ENCODE measurements around the gene INTS14.
A peak's percentile ranks its signal among the peaks of the same experiment; 100 is the strongest.

Gene INTS14

DNA sequence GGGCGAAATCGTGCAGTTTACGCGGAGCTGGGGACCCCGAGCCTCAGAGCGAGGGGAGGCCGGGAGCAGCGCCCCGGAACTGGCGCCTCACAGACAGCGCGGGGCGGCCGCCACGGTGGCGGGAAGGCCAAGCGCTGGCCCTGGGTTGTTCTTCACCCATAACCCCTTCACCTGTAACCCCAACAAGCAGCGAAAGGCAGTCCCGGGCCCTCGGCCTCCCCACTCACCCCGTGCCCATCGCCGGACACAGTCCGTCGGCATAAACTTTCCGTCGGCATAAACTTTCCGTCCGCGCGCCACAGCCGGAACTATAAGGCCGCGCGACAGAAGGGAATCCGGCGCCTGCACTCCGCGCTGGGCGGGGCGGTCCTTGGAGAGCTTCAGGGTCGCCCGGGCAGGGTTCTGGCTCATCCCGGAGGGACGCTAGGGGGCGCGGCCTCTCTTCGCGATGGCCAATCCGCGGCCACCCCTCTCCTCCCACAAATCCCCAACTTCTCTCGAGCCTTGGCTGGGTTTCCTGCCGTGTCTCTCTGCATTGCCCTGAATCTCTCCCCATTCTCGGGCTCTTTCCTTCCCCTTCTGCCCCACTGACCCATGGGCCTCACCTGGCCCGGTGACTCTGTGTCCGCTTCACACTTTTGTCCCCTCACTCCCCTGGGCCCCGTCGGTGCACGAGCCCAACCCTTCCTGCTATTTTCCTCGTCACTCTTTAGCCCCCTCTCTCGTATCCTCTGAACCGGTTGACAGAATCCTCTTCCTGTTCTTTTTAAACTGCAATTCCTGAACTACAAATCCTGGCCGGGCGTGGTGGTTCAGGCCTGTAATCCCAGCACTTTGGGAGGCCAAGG, at the start of gene INTS14:
INTS14 (minus strand) TSS at position 261 of the 848 bp plus-strand sequence. CDS start 3,751 bp downstream, outside the sequence.
- peak; percentile 76 to 94 (median 79) for DNase-seq (ENCODE audit: low read depth in 3 of 3, low spot score in 1 of 3)

DNA sequence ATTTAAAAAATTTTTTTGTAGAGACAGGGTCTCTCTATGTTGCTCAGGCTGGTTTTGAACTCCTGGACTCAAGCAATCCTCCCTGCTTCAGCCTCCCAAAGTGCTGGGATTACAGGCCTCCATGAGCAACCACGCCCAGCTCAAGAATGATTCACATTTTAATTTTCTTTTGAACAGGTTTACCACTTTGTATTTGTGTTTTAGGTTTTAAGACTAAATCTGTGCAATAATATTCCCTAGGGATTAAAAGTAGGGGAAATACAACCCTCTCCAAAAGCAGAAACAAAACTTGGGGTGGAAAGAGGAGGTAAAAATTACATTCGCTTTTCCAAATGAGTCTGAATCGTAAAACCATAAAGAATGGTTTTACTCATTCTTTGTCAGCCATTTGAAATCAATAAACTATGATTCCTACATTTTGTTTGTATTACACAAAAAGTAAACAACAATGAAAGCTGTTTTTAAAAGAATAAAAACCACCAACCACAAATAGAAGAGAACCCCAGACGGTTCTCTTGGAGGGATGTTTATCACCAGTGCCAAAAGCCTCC, 48.6 kb upstream of the INTS14 start:
- no peak for DNase-seq (ENCODE audit: low read depth in 3 of 3, low spot score in 1 of 3)

GRCh38 chr15:65655457-65655856, 44.5 kb upstream of the INTS14 start:
- no peak for DNase-seq (ENCODE audit: low read depth in 3 of 3, low spot score in 1 of 3)

DNA sequence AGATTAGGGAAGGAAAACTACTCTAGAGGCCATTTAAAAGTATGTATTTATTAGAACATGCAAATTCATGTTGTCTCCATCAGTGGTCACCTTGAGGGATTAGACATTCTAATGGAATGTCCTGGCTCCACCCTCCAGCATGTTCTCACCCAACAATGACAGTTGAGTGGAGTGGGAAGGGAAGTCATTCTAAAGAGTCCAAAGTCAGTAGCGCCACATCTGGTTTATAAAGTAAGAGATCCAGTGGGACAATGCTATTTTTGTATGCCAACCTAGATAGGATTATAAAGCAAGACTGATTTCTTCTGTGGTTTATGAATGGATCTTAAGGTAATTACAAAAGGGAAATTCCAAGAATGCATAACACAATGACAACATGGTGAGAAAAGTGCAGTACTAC, 44.1 kb upstream of the INTS14 start:
- DNase-seq (ENCODE audit: low read depth in 3 of 3, low spot score in 1 of 3): no peak

GRCh38 chr15:65653801-65654521, 43.0 kb upstream of the INTS14 start:
- DNase-seq (ENCODE audit: low read depth in 3 of 3, low spot score in 1 of 3): no peak

DNA sequence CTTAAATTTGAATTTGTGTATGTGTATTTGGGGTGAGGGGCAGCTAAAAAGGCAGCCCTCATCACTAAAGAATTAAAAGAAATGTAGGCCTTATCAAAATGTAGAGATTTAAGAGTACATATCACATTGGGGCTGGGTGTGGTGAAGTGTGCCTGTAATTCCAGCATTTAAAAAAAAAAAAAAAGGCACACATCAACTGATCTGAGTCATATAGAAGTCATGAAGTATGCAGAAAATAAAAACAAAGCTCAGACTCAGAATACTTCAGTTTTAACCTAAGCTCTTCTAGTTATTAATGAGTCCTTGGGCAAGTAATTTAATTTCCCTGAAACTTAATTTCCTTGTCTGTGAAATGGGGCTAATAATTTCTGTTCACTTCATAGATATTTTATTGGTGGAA, 42.4 kb upstream of the INTS14 start:
- DNase-seq (ENCODE audit: low read depth in 3 of 3, low spot score in 1 of 3): no peak

GRCh38 chr15:65651831-65652749, 41.2 kb upstream of the INTS14 start:
- DNase-seq (ENCODE audit: low read depth in 3 of 3, low spot score in 1 of 3): no peak

GRCh38 chr15:65651042-65651322, 40.1 kb upstream of the INTS14 start:
- DNase-seq (ENCODE audit: low read depth in 3 of 3, low spot score in 1 of 3): no peak

GRCh38 chr15:65650312-65651041, 39.5 kb upstream of the INTS14 start:
- no peak for DNase-seq (ENCODE audit: low read depth in 3 of 3, low spot score in 1 of 3)

- no peak for DNase-seq (ENCODE audit: low read depth in 3 of 3, low spot score in 1 of 3)
These were observed 35.6 kb upstream of the INTS14 start for GRCh38 chr15:65646486-65646885.

GRCh38 chr15:65645392-65645791, 34.5 kb upstream of the INTS14 start:
- no peak for DNase-seq (ENCODE audit: low read depth in 3 of 3, low spot score in 1 of 3)

DNA sequence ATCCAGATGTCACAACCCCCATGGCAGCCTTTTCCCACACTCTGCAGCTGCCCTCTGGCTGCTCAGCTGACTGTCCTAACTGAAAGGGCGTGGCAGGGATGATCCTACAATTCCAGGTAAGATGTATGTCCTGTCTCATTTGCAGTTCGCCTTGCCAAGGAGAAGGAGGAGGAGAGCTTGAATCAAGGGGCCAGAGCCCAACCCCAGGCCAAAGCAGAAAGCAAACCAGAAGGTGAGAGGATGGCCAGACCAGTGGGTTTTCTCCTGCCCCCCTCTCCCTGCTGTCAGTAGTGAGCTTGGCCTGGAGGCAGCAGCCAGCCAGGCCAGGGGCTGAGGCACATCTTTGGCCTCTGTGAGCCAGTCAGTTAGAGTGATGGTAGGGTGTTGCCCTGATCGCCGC, 33.4 kb upstream of the INTS14 start:
- DNase-seq (ENCODE audit: low read depth in 3 of 3, low spot score in 1 of 3): no peak

GRCh38 chr15:65642594-65642993, 31.7 kb upstream of the INTS14 start:
- no peak for DNase-seq (ENCODE audit: low read depth in 3 of 3, low spot score in 1 of 3)

DNA sequence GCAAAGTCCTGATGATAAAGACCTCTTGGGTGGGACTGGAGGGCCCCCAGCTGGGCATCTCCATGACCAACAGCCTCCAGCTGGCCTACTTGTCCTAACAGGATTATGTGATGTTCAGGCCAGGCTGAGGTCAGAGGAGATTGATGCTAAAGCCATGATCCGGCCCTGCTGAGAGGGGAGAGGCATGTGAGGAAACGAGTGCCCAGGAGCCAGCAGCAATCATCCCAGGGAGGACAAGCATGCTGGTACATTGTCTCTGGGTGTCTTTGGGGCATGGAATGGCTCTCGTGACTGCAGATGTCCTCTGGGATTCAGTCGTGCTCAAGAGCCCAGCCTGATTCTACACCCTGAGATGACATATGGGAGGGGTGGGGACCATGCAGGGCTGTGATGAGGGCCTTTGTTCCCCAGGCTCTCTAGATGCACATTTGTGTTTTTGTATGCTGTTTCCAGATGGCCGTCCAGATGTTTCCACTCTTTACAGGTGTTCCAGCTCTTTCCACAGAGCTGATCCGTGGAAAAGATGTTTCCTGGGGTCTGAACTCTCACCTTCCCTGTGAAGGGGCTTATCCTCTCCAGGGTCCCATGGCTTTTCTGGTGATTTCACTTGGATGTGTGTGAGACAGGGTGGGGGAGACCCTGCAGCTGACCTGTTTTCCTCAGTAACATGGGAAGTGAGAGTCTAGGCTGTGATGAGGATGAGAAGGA, 31.0 kb upstream of the INTS14 start:
- DNase-seq (ENCODE audit: low read depth in 3 of 3, low spot score in 1 of 3): no peak

GRCh38 chr15:65639509-65639908, 28.6 kb upstream of the INTS14 start:
- no peak for DNase-seq (ENCODE audit: low read depth in 3 of 3, low spot score in 1 of 3)

GRCh38 chr15:65638681-65639089, 27.8 kb upstream of the INTS14 start:
- no peak for DNase-seq (ENCODE audit: low read depth in 3 of 3, low spot score in 1 of 3)

GRCh38 chr15:65638109-65638508, 27.2 kb upstream of the INTS14 start:
- no peak for DNase-seq (ENCODE audit: low read depth in 3 of 3, low spot score in 1 of 3)

- DNase-seq (ENCODE audit: low read depth in 3 of 3, low spot score in 1 of 3): no peak
These were observed 23.4 kb upstream of the INTS14 start for GRCh38 chr15:65634356-65634755.

GRCh38 chr15:65633752-65634151, 22.8 kb upstream of the INTS14 start:
- no peak for DNase-seq (ENCODE audit: low read depth in 3 of 3, low spot score in 1 of 3)

DNA sequence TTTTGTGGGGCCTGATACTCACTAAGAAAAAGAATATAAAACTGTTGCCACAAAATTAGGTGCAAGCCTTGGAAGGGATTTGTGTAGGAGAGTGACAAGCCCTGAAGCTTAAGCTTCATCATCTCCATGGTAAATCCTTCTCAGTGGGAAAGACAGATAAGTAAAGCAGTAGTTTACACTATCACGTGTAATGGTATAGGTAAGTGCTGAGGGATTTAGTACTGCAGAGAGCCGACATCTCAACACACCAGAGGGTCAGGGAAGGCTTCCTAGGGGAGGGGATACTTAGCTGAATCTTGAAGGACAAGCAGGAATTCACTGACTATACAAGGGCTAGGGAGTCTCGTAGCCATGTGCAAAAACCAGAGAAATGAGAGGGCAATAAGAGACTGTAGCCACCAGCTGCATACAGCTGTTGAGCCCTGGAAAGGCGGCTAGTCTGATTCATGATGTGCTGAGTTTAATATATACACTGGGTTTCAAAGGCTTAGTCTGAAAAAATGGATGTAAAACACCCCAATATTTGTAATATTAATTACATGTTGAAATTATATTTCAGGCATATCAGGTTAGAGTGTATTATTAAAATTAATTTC, 21.9 kb upstream of the INTS14 start:
- DNase-seq (ENCODE audit: low read depth in 3 of 3, low spot score in 1 of 3): no peak

All from stimulated activated CD4-positive, alpha-beta T cell treated with anti-CD3 and anti-CD28 coated beads, TNF-alpha, amount 100 ng/mL, for 1 hour (primary cell).